Measurements from ENCODE around the gene ACVR2A. TPM values are rescaled to one million over a fixed set of nuclear protein-coding genes. Genes with fewer than 3 reads are reported as not detected.

Gene ACVR2A
- total and polyA plus RNA-seq, 9 of the 15 experiments (the other 6 are each of a cell fraction or from before 2014, with no cell fraction given): 1.2 to 3.9 (median 2.4) TPM

DNA sequence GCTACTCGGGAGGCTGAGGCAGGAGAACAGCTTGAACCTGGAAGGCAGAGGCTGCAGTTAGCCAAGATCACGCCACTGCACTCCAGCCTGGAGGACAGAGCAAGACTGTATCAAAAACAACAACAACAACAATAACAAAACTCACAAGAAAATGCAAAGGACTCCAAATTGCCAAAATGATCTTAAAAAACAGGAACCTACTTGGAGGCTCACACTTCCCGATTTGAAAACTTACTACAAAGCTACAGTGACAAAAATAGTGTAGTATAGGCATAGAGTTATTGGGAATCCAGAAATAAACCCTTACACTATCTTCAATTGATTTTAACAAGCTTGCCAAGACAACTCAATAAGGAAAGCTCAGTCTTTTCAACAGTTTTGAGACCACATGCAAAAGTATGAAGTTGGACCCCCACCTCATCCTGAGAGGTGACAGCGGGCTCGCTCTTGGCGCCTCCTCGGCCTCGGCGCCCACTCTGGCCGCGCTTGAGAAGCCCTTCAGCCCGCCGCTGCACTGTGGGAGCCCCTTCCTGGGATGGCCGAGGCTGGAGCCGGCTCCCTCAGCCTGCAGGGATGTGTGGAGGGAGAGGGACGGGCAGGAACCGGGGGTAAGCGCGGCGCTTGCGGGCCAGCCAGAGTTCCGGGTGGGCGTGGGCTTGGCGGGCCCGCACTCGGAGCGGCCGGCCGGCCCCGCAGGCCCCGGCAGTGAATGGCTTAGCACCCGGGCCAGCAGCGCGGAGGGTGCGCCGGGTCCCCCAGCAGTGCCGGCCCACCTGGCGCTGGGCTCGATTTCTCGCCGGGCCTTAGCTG, 18.3 kb upstream of the ACVR2A start:
- CTCF ChIA-PET (ENCODE audit: low intra/inter-chr PET ratio): no interaction called here
- intact Hi-C loops (cut with micrococcal nuclease) (no loop called here), in situ Hi-C loops (cut with MboI) (no loop called here)
- H3K27me3 ChIP-seq (ENCODE audit: control insufficient read depth in 2 of 2, insufficient read depth in 2 of 2, low read length in 2 of 2): no peaks in the 10 kb centered on the region
- no peaks in the 10 kb centered on the region for H4K20me1 ChIP-seq (replicated peaks; ENCODE audit: control insufficient read depth, insufficient read depth, low read length)
- no peaks in the 10 kb centered on the region for H3K9me3 ChIP-seq (replicated peaks; ENCODE audit: control insufficient read depth, insufficient read depth, low read depth, low read length)
- no peak overlapping the region for H3K27ac ChIP-seq (ENCODE audit: extremely low read depth, low read depth, low read length)
- BruUV-seq (replicated peaks): no TSS peak
- ATAC-seq (no peak), FAIRE-seq (no peak), DNase-seq (ENCODE audit: extremely low read depth in 1 of 4, low spot score in 3 of 4) (no peak)
- H3K9me1 ChIP-seq (ENCODE audit: control insufficient read depth, insufficient read depth, low read length): no peaks in the 10 kb centered on the region
- TF ChIP-seq CREB3 (tag; conservative IDR thresholded peaks at IDR 0.05; ENCODE audit: low read depth): no peak
- no peak for TF ChIP-seq TCF7L2 (IDR thresholded peaks at IDR 0.05; ENCODE audit: low read depth, low read length)
- TF ChIP-seq ZBTB34 (CRISPR knock-in tag; IDR thresholded peaks at IDR 0.05): no peak
- no peak for TF ChIP-seq CBX3 (IDR thresholded peaks at IDR 0.05; ENCODE audit: borderline replicate concordance in 1 of 2, low read length in 2 of 2)
- TF ChIP-seq BHLHE40 (IDR thresholded peaks at IDR 0.05; ENCODE audit: low read length): no peak
- no peak for TF ChIP-seq POLR3G (IDR thresholded peaks at IDR 0.05; ENCODE audit: extremely low read depth, insufficient read length, insufficient replicate concordance)
- TF ChIP-seq, protein P1, sequence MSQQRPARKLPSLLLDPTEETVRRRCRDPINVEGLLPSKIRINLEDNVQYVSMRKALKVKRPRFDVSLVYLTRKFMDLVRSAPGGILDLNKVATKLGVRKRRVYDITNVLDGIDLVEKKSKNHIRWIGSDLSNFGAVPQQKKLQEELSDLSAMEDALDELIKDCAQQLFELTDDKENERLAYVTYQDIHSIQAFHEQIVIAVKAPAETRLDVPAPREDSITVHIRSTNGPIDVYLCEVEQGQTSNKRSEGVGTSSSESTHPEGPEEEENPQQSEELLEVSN (IDR thresholded peaks at IDR 0.05; ENCODE audit: borderline replicate concordance in 1 of 2, extremely low read depth in 1 of 2, insufficient read depth in 1 of 2, insufficient read length in 1 of 2, low read depth in 1 of 2, low read length in 1 of 2, poor library complexity in 1 of 2, severe bottlenecking in 1 of 2): no peak
- TF ChIP-seq MAFK (IDR thresholded peaks at IDR 0.05; ENCODE audit: low read length): no peak
- no peak for TF ChIP-seq ZNF212 (CRISPR knock-in tag; IDR thresholded peaks at IDR 0.05)
- no peak for TF ChIP-seq HSF4 (CRISPR knock-in tag; IDR thresholded peaks at IDR 0.05; ENCODE audit: borderline replicate concordance)
- TF ChIP-seq CREBBP (IDR thresholded peaks at IDR 0.05; ENCODE audit: low read depth, low read length): no peak
- no peak for TF ChIP-seq SMAD1 (IDR thresholded peaks at IDR 0.05; ENCODE audit: low read depth, low read length, partially characterized antibody)
- peak overlapping the region; percentile 39; the same call in 1 of the 2 replicates for H2AFZ ChIP-seq (ENCODE audit: low read depth, low read length)
- no peaks in the 10 kb centered on the region for H3K79me2 ChIP-seq (ENCODE audit: control insufficient read depth, insufficient read depth, low read length)
- no peak overlapping the region for H3K4me2 ChIP-seq (ENCODE audit: insufficient read depth, low read length)
- POLR2A ChIA-PET: no interaction called here
- no peak overlapping the region for H3K9ac ChIP-seq (ENCODE audit: insufficient read depth in 1 of 2, low read depth in 2 of 2, low read length in 2 of 2)
- H3K4me3 ChIP-seq: no peak overlapping the region
- no peaks in the 10 kb centered on the region for H3K36me3 ChIP-seq (ENCODE audit: control insufficient read depth, insufficient read depth, low read length)
- peaks cover 0 to 7% of the 10 kb centered on the region in 2 experiments; a peak in 2 of 5 replicates for H3K4me1 ChIP-seq (replicated peaks in 1 of 2; ENCODE audit: control insufficient read depth in 2 of 2, insufficient read depth in 2 of 2, low read length in 2 of 2)
- WGBS (ENCODE audit: insufficient coverage, low coverage, missing lambda C conversion rate): 25% methylated on average over 22 of the region's 41 CpGs
